ENCODE data around the gene FLCN. TPM values are rescaled to one million over a fixed set of nuclear protein-coding genes. Genes with fewer than 3 reads are reported as not detected.

FLCN gene
- polyA plus RNA-seq, 1 donor (not counting 4 experiments of a cell fraction or from before 2014, with no cell fraction given), result 12.5 TPM

DNA sequence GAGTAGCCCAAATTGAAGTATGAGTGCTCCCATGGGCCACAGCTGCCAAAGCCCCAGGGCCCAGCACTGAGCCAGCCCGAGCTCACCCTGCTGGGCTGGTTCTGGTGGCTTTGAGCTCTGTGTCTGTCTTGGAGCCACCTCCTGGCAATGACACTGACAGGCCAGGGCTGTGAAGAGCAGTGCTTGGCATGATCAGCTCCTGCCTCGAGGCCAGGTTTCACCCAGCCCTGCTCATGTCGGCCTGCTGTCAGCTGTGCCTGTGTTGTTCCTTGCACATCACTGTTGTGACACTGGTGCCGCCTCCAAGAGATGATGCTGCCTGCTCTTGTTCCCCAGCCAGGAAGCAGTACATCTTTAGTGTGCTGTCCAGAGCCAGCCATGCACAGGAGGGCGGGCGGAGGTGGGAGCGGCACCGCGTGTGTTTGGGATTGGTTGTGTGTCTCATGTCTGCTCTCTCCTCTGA lies 56.8 kb downstream of the FLCN start:
- no peaks in the 10 kb centered on the region for H3K27me3 ChIP-seq (ENCODE audit: control insufficient read depth, extremely low read depth, insufficient read depth, low read length)
- no peak overlapping the region for H3K4me2 ChIP-seq (ENCODE audit: control insufficient read depth, extremely low read depth, insufficient read depth, low read depth, low read length)
- no peaks in the 10 kb centered on the region for H3K9me3 ChIP-seq (ENCODE audit: control insufficient read depth, low read depth, low read length)
- DNase-seq (ENCODE audit: low read depth, low spot score) (no peak), FAIRE-seq (no peak)
- H4K20me1 ChIP-seq (ENCODE audit: control insufficient read depth, extremely low read depth, insufficient read depth, low read length), result peaks cover 3% of the 10 kb centered on the region
- dilution Hi-C loops (cut with MboI; ENCODE audit: extremely low pct_ligation_motif_present, low sequenced_read_pairs), result no loop called here
- no peak overlapping the region for H3K27ac ChIP-seq (ENCODE audit: control insufficient read depth, insufficient read depth, low read length)
- H3K36me3 ChIP-seq (ENCODE audit: control insufficient read depth in 2 of 2, extremely low read depth in 1 of 2, insufficient read depth in 2 of 2, low read length in 2 of 2), result peaks cover 63 to 70% of the 10 kb centered on the region in 2 experiments
- no peak overlapping the region for H2AFZ ChIP-seq (ENCODE audit: control insufficient read depth, low read length)
- TF ChIP-seq, protein P1, sequence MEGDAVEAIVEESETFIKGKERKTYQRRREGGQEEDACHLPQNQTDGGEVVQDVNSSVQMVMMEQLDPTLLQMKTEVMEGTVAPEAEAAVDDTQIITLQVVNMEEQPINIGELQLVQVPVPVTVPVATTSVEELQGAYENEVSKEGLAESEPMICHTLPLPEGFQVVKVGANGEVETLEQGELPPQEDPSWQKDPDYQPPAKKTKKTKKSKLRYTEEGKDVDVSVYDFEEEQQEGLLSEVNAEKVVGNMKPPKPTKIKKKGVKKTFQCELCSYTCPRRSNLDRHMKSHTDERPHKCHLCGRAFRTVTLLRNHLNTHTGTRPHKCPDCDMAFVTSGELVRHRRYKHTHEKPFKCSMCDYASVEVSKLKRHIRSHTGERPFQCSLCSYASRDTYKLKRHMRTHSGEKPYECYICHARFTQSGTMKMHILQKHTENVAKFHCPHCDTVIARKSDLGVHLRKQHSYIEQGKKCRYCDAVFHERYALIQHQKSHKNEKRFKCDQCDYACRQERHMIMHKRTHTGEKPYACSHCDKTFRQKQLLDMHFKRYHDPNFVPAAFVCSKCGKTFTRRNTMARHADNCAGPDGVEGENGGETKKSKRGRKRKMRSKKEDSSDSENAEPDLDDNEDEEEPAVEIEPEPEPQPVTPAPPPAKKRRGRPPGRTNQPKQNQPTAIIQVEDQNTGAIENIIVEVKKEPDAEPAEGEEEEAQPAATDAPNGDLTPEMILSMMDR (optimal IDR thresholded peaks at IDR 0.05 in 1 of 3, IDR thresholded peaks at IDR 0.05 in 1 of 3, conservative IDR thresholded peaks at IDR 0.05 in 1 of 3; ENCODE audit: extremely low read depth in 1 of 3, insufficient read depth in 2 of 3, low read length in 3 of 3), result no peak
- TF ChIP-seq EZH2 (IDR thresholded peaks at IDR 0.05; ENCODE audit: low read length), result no peak
- H3K4me1 ChIP-seq (ENCODE audit: control insufficient read depth, extremely low read depth, insufficient read depth, low read length), result no peaks in the 10 kb centered on the region
- H3K4me3 ChIP-seq (ENCODE audit: control insufficient read depth in 2 of 3, extremely low read depth in 1 of 3, insufficient read depth in 2 of 3, low read depth in 1 of 3, low read length in 3 of 3), result no peak overlapping the region
- no peak overlapping the region for H3K9ac ChIP-seq (ENCODE audit: control insufficient read depth, extremely low read depth, insufficient read depth, low read length)
- H3K79me2 ChIP-seq (ENCODE audit: control insufficient read depth, insufficient read depth, low read length), result no peaks in the 10 kb centered on the region
- no peaks in the 10 kb centered on the region for H3K9me1 ChIP-seq (ENCODE audit: control insufficient read depth, extremely low read depth, insufficient read depth, low read length)

DNA sequence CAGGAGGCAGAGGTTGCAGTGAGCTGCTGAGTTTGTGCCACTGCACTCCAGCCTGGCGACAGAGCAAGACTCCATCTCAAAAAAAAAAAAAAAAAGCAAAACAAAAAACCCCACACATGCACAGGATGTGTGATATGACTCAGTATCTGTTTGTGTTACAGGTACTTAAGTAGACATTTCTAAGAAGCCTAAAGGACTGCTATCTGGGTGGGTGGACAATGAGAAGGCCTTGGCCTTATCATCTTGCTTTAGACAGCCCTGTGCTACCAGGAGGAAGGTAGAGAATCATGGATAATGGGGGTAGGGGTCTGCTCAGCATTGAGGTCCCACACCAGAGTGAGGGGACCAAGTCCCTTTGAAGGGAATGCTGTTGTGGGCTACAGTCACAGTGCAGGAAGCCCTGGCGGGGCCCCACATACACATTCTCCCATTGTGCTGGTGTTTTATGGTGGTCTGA lies 57.6 kb downstream of the FLCN start:
- H3K4me3 ChIP-seq (ENCODE audit: control insufficient read depth in 2 of 3, extremely low read depth in 1 of 3, insufficient read depth in 2 of 3, low read depth in 1 of 3, low read length in 3 of 3), result no peak overlapping the region
- no peak for TF ChIP-seq EZH2 (IDR thresholded peaks at IDR 0.05; ENCODE audit: low read length)
- TF ChIP-seq, protein P1 (optimal IDR thresholded peaks at IDR 0.05 in 1 of 3, IDR thresholded peaks at IDR 0.05 in 1 of 3, conservative IDR thresholded peaks at IDR 0.05 in 1 of 3; ENCODE audit: extremely low read depth in 1 of 3, insufficient read depth in 2 of 3, low read length in 3 of 3), result no peak
- FAIRE-seq (no peak), DNase-seq (ENCODE audit: low read depth, low spot score) (no peak)
- no peaks in the 10 kb centered on the region for H3K4me1 ChIP-seq (ENCODE audit: control insufficient read depth, extremely low read depth, insufficient read depth, low read length)
- H2AFZ ChIP-seq (ENCODE audit: control insufficient read depth, low read length), result no peak overlapping the region
- H3K27ac ChIP-seq (ENCODE audit: control insufficient read depth, insufficient read depth, low read length), result no peak overlapping the region
- H3K4me2 ChIP-seq (ENCODE audit: control insufficient read depth, extremely low read depth, insufficient read depth, low read depth, low read length), result no peak overlapping the region
- no peaks in the 10 kb centered on the region for H3K79me2 ChIP-seq (ENCODE audit: control insufficient read depth, insufficient read depth, low read length)
- H3K9ac ChIP-seq (ENCODE audit: control insufficient read depth, extremely low read depth, insufficient read depth, low read length), result no peak overlapping the region
- no peaks in the 10 kb centered on the region for H3K9me1 ChIP-seq (ENCODE audit: control insufficient read depth, extremely low read depth, insufficient read depth, low read length)
- H4K20me1 ChIP-seq (ENCODE audit: control insufficient read depth, extremely low read depth, insufficient read depth, low read length), result peaks cover 3% of the 10 kb centered on the region
- dilution Hi-C loops (cut with MboI; ENCODE audit: extremely low pct_ligation_motif_present, low sequenced_read_pairs), result no loop called here
- no peaks in the 10 kb centered on the region for H3K9me3 ChIP-seq (ENCODE audit: control insufficient read depth, low read depth, low read length)
- no peaks in the 10 kb centered on the region for H3K27me3 ChIP-seq (ENCODE audit: control insufficient read depth, extremely low read depth, insufficient read depth, low read length)
- H3K36me3 ChIP-seq (ENCODE audit: control insufficient read depth in 2 of 2, extremely low read depth in 1 of 2, insufficient read depth in 2 of 2, low read length in 2 of 2), result peaks cover 69 to 72% of the 10 kb centered on the region in 2 experiments

Data from keratinocyte (primary cell).